Measurements from ENCODE around the gene PITPNM2. TPM values are rescaled to one million over a fixed set of nuclear protein-coding genes. Genes with fewer than 3 reads are reported as not detected.

Gene PITPNM2
- 10 to 100 TPM; 21.7 to 47.9 TPM for total RNA-seq
- 6.8 to 27.7 reads per million in 2 donors for total RNA-seq

DNA sequence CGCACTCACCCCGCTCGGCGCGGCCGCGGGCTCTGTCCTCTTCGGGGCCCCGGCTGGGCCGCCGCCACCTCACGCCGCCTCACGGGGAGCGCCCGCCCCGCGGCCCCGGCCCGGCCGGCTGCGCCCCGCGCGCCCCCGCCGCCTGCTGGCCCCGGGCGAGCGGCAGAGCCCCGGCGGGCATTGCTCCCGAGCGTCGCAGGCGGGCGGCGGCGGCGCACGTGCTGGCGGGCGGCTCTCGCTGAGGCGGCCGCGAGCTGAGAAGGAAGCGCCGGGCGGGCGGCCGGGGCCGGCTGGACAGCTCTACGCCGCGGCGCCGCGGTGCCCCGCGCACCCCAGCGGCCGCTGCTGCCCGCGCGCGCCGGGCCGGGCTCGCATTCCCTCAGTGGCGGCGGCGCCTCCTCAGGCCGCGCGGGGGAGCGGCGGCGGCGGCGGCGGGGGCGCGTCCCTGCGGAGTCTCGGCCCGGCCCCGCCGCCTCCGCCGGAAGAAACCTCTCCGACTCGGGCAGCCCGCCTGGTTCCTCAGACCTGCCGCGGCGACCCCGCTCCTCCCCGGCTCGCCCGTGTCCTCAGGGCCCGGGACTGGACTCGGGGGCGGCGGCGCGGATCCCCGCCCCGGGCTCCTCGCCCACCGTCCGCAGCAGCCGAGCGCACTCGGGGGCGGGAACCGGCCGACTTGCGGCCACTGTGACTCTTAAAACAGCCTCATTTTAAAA is at the start of gene PITPNM2:
PITPNM2 (minus strand) TSS at position 347 of the 713 bp plus-strand sequence. CDS start 116,500 bp downstream, outside the sequence.
- peak; percentile 93 for ATAC-seq
- Mint-ChIP-seq H3K36me3 (ENCODE audit: low read depth) (peaks cover 3% of the 10 kb centered on the region), H3K4me3 (peak within 1 kb of the TSS; percentile 91), H3K27me3 (no peaks in the 10 kb centered on the region), H3K27ac (no peak within 1 kb of the TSS), H3K4me1 (peaks cover 18% of the 10 kb centered on the region)
- no peaks in the 10 kb centered on the region for H3K9me3 ChIP-seq (ENCODE audit: control insufficient read depth, low read length, poor library complexity, severe bottlenecking)
- DNase-seq: peak; percentile 43 to 61 (median 52)

GRCh38 chr12:123200414-123200813 is 49.5 kb upstream of the PITPNM2 start:
- peaks cover under 1% of the 10 kb centered on the region for H3K36me3 Mint-ChIP-seq (ENCODE audit: low read depth)
- peak overlapping the region; percentile 86 for H3K27ac Mint-ChIP-seq
- no peaks in the 10 kb centered on the region for H3K27me3 Mint-ChIP-seq
- H3K9me3 ChIP-seq (ENCODE audit: control insufficient read depth, low read length, poor library complexity, severe bottlenecking): no peaks in the 10 kb centered on the region
- H3K4me1 Mint-ChIP-seq: peaks cover 11% of the 10 kb centered on the region
- DNase-seq: no peak
- no peak for ATAC-seq
- H3K4me3 Mint-ChIP-seq: peak overlapping the region; percentile 63

DNA sequence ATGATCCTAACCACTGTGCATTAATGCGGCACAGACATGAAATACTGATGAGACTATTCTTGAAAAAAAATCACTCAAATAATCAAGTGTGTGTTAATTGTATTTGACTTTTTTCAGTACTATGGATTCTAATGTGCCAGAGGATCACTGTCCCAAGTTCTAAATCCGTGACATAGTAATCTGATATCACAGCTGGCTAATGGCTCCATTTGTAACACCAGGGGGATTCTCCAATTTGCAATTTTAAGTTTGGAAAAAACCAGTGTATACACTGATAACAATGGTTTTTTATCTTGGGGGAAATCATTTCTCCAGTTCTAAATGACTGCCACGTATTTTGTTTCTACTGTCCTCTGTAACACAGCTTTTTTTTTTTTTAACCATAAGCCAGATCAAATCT is 49.0 kb upstream of the PITPNM2 start:
- H3K27ac Mint-ChIP-seq: peak overlapping the region; percentile 86
- DNase-seq (no peak), ATAC-seq (no peak)
- peaks cover 11% of the 10 kb centered on the region for H3K4me1 Mint-ChIP-seq
- no peak overlapping the region for H3K4me3 Mint-ChIP-seq
- no peaks in the 10 kb centered on the region for H3K9me3 ChIP-seq (ENCODE audit: control insufficient read depth, low read length, poor library complexity, severe bottlenecking)
- no peaks in the 10 kb centered on the region for H3K36me3 Mint-ChIP-seq (ENCODE audit: low read depth)
- no peaks in the 10 kb centered on the region for H3K27me3 Mint-ChIP-seq

DNA sequence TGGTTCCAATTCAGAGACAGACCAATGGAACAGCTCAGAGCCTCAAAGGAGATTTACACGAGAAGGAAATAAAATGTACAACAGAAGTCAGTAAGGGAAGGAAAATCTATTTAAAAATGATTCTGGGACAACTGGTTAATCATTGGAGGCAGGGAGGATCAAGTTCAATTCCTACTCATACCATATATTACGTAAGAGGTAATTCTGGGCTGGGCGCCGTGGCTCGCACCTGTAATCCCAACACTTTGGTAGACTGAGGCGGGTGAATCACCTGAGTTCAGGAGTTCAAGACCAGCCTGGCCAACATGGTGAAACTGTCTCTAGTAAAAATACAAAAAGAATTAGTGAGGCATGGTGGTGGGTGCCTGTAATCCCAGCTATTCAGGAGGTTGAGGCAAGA is 36.7 kb upstream of the PITPNM2 start:
- peaks cover 4% of the 10 kb centered on the region for H3K36me3 Mint-ChIP-seq (ENCODE audit: low read depth)
- H3K4me3 Mint-ChIP-seq: peak overlapping the region; percentile 19
- no peaks in the 10 kb centered on the region for H3K27me3 Mint-ChIP-seq
- H3K9me3 ChIP-seq (ENCODE audit: control insufficient read depth, low read length, poor library complexity, severe bottlenecking): no peaks in the 10 kb centered on the region
- no peak overlapping the region for H3K27ac Mint-ChIP-seq
- DNase-seq: no peak
- no peak for ATAC-seq
- H3K4me1 Mint-ChIP-seq: no peaks in the 10 kb centered on the region

DNA sequence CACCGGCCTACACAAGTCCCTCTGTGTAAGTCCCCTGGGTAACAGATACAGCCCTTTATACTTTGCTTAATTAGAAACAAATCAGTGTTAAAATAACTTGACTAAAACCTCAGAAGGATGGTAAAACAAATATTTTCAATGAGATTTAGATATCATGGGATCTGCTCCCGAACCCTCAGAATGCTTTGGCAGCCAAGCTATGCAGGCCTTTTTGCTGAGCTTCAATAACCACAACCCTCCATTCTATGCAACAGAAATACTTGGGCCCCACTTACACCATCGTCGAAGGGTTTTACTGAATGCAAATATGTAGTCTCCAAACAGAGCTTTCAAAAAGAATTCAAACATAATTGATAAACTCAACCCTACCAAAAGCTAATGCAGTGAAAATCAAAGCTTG is 29.3 kb upstream of the PITPNM2 start:
- Mint-ChIP-seq H3K4me3 (no peak overlapping the region), H3K27ac (no peak overlapping the region), H3K36me3 (ENCODE audit: low read depth) (no peaks in the 10 kb centered on the region), H3K27me3 (no peaks in the 10 kb centered on the region), H3K4me1 (no peaks in the 10 kb centered on the region)
- H3K9me3 ChIP-seq (ENCODE audit: control insufficient read depth, low read length, poor library complexity, severe bottlenecking): no peaks in the 10 kb centered on the region
- DNase-seq (no peak), ATAC-seq (no peak)

- H3K27ac Mint-ChIP-seq: no peak overlapping the region
- no peaks in the 10 kb centered on the region for H3K9me3 ChIP-seq (ENCODE audit: control insufficient read depth, low read length, poor library complexity, severe bottlenecking)
- H3K4me1 Mint-ChIP-seq: peaks cover 8% of the 10 kb centered on the region
- DNase-seq (no peak), ATAC-seq (no peak)
- H3K27me3 Mint-ChIP-seq: no peaks in the 10 kb centered on the region
- no peak overlapping the region for H3K4me3 Mint-ChIP-seq
- peaks cover 5% of the 10 kb centered on the region for H3K36me3 Mint-ChIP-seq (ENCODE audit: low read depth)
These were observed 21.1 kb upstream of the PITPNM2 start for GRCh38 chr12:123171967-123172366.

DNA sequence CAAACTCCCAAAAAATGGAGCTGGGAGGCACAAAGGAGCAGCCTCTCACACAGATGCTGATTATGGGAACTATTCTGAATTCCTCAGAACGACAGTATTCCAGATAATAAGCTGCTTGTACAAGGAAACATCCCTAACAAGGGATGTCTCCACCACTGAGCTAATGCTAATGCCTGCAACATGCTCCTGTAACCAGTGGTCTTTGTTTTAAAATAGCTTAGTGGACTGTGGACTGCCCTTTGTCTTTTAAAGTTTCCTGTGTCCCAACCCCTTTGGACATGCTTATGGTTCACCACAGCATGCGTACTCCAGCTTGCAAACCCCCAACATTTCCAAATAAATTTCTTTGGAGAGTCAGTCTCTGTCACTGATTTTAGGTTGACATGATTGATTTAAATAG is 16.4 kb upstream of the PITPNM2 start:
- Mint-ChIP-seq H3K4me3 (no peak overlapping the region), H3K4me1 (peaks cover 8% of the 10 kb centered on the region), H3K27ac (no peak overlapping the region), H3K36me3 (ENCODE audit: low read depth) (peaks cover 3% of the 10 kb centered on the region), H3K27me3 (no peaks in the 10 kb centered on the region)
- DNase-seq (no peak), ATAC-seq (no peak)
- H3K9me3 ChIP-seq (ENCODE audit: control insufficient read depth, low read length, poor library complexity, severe bottlenecking): no peaks in the 10 kb centered on the region

DNA sequence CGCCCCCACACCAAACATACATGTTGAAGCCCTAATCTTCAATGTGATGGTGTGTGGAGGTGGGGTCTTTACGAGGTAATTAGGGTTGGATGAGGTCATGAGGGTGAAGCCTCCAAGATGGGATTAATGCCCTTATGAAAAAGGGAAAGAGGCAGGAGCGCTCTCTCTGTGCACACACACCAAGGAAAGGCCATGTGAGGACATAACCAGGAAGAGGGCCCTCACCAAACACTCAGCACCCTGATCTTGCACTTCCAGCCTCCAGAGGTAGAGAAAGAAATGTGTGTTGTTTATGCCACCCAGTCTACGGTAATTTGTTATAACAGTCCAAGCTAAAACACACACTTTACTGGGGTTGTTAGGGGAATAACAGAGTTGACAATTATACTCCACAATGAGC is 14.6 kb upstream of the PITPNM2 start:
- H3K36me3 Mint-ChIP-seq (ENCODE audit: low read depth): no peaks in the 10 kb centered on the region
- H3K4me3 Mint-ChIP-seq: no peak overlapping the region
- no peak for ATAC-seq
- DNase-seq: no peak
- H3K9me3 ChIP-seq (ENCODE audit: control insufficient read depth, low read length, poor library complexity, severe bottlenecking): no peaks in the 10 kb centered on the region
- no peaks in the 10 kb centered on the region for H3K27me3 Mint-ChIP-seq
- H3K27ac Mint-ChIP-seq: peak overlapping the region; percentile 66
- peaks cover 8% of the 10 kb centered on the region for H3K4me1 Mint-ChIP-seq

DNA sequence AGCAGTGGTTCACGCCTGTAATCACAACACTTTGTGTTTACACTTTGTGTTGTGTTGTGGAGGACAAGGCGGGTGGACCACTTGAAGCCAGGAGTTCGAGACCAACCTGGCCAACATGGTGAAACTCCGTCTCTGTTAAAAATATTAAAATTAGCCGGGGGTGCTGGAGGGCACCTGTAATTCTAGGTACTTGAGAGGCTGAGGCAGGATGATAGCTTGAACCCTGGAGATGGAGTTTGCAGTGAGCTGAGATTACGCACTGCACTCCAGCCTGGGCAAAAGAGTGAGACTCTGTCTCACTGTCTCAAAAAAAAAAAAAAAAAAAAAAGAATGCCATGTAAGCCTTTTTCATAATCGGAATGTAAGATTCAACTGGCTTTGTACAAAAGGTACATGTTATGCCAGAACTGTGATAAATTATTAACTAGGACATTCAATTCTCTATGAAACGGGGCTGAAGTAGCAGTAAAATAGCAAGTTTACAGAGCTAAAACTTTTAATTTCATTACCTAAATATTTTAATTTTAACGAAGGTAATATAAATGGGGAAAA is 13.9 kb upstream of the PITPNM2 start:
- peaks cover 8% of the 10 kb centered on the region for H3K4me1 Mint-ChIP-seq

GRCh38 chr12:123164222-123164621 is 13.3 kb upstream of the PITPNM2 start:
- ATAC-seq (no peak), DNase-seq (no peak)
- no peaks in the 10 kb centered on the region for H3K36me3 Mint-ChIP-seq (ENCODE audit: low read depth)
- no peaks in the 10 kb centered on the region for H3K9me3 ChIP-seq (ENCODE audit: control insufficient read depth, low read length, poor library complexity, severe bottlenecking)
- H3K4me3 Mint-ChIP-seq: no peak overlapping the region
- no peak overlapping the region for H3K27ac Mint-ChIP-seq
- H3K27me3 Mint-ChIP-seq: no peaks in the 10 kb centered on the region
- peaks cover 8% of the 10 kb centered on the region for H3K4me1 Mint-ChIP-seq

More for the DNA sequence above, 13.9 kb upstream of the PITPNM2 start:
- no peaks in the 10 kb centered on the region for H3K9me3 ChIP-seq (ENCODE audit: control insufficient read depth, low read length, poor library complexity, severe bottlenecking)
- H3K36me3 Mint-ChIP-seq (ENCODE audit: low read depth): no peaks in the 10 kb centered on the region
- no peak for DNase-seq
- H3K4me3 Mint-ChIP-seq: no peak overlapping the region
- H3K27ac Mint-ChIP-seq: peak overlapping the region; percentile 66
- ATAC-seq: no peak
- H3K27me3 Mint-ChIP-seq: no peaks in the 10 kb centered on the region

DNA sequence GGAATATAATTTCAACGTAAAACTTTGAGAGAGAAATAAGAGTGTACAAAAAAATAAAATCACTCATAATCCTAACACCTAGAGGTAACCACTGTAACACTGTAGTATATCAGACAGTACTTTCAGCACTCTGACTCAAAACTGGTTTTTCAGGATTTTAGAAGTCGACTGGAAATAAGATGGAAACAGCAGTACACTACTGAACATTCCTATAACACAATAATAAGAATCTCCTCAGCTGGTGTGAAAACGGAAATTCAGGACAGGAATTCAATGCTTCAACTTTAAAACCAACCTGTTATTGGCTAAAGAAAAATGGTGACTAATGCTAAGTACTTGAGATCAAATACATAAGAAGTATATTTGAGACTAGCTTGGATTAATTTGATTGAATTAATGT is 12.3 kb upstream of the PITPNM2 start:
- H3K36me3 Mint-ChIP-seq (ENCODE audit: low read depth): no peaks in the 10 kb centered on the region
- no peak overlapping the region for H3K4me3 Mint-ChIP-seq
- no peaks in the 10 kb centered on the region for H3K9me3 ChIP-seq (ENCODE audit: control insufficient read depth, low read length, poor library complexity, severe bottlenecking)
- DNase-seq (no peak), ATAC-seq (no peak)
- H3K4me1 Mint-ChIP-seq: peaks cover 4% of the 10 kb centered on the region
- H3K27me3 Mint-ChIP-seq: no peaks in the 10 kb centered on the region
- H3K27ac Mint-ChIP-seq: no peak overlapping the region

DNA sequence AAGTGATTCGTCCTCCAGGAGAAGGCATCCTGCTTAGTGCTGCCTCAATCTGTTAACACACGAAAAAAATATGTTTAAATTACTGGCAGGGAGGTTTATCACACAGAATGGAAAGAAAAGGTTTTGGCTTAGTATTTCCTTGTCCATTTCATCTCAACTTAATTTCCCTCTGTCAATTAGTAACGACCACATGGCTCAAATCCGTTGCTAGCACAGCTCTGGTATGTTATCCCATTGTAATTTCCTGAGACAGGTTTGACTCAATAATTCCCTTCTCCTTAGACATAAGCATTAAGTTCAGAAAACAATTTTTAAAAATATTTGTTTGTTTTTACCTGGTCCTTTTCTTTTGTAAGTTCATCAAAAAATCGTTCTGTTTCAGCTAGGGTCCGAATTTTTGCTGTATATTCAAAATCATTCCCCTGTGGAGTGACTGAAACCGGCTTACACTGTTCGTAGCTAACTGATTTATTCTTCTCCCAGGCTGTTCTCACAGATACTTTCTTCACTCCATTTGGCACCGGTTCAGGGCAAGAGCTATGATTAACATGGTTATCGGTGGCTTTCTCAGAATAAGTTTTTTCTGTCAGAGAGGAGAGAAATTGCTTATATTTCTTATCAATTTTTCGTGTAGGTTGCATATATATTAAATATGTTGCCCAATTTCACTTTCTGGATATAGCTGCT is 10.1 kb upstream of the PITPNM2 start:
- ATAC-seq: no peak
- no peak overlapping the region for H3K4me3 Mint-ChIP-seq
- no peaks in the 10 kb centered on the region for H3K4me1 Mint-ChIP-seq
- H3K36me3 Mint-ChIP-seq (ENCODE audit: low read depth): no peaks in the 10 kb centered on the region
- H3K9me3 ChIP-seq (ENCODE audit: control insufficient read depth, low read length, poor library complexity, severe bottlenecking): no peaks in the 10 kb centered on the region
- H3K27ac Mint-ChIP-seq: no peak overlapping the region
- H3K27me3 Mint-ChIP-seq: no peaks in the 10 kb centered on the region
- DNase-seq: no peak

DNA sequence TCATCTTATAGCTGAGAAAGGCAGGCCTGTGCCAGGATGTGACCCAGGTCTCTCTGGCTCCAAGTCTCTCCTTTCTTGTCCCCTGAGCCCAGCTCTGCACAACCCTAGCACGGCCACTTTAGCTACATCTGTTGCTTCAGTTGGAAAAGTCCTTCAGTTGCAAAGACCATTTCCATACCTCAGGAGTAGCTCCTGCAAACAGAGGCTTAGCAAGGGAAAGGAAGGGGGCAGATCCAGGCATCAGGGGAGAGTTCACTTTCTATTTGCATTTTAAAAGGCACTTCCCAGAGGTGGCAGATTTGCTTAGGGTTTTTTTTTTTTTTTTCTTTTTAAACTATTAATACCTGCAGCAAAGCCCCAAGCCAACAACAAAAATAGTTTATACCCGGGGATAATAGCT is 3.0 kb upstream of the PITPNM2 start:
- Mint-ChIP-seq H3K36me3 (ENCODE audit: low read depth) (peaks cover 3% of the 10 kb centered on the region), H3K27ac (no peak overlapping the region), H3K4me1 (peaks cover 11% of the 10 kb centered on the region), H3K4me3 (no peak overlapping the region), H3K27me3 (no peaks in the 10 kb centered on the region)
- DNase-seq (no peak), ATAC-seq (no peak)
- no peaks in the 10 kb centered on the region for H3K9me3 ChIP-seq (ENCODE audit: control insufficient read depth, low read length, poor library complexity, severe bottlenecking)
